NCI-H82 (cell line): Measurements from ENCODE around the gene RNF220.
A peak's percentile ranks its signal among the peaks of the same experiment; 100 is the strongest.

Experiments
- DNase-seq: peaks from one replicate; lab custom pipeline; 2025; lab: John Stamatoyannopoulos, UW

The RNF220 gene

GRCh38 chr1:44523593-44524591, 118.8 kb downstream of the RNF220 start:
- DNase-seq, result peak; percentile 42

- peak; percentile 74 for DNase-seq
These were observed 119.8 kb downstream of the RNF220 start for GRCh38 chr1:44524655-44525500.

- no peak for DNase-seq
These were observed 121.4 kb downstream of the RNF220 start for GRCh38 chr1:44526295-44527073.

- no peak for DNase-seq
These were observed 126.9 kb downstream of the RNF220 start for GRCh38 chr1:44531785-44532566.

DNA sequence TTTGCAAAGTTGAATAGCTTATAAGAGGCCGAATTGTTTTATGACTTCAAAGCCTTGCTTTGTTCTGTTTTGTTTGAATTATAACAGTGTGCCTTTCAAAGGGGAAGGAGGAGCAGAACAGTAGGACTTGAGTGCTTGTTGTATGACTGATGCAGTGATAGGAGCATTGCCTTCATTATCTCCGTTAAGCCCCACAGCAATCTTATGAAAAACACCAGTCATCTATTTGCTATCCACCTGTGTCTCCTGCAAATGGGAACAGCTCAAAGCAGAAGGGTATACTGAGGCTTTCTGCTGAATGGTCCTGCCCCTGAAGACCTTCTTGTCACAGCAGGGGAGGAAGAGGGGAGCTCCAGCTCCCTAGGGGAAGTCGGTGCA, 127.5 kb downstream of the RNF220 start:
- no peak for DNase-seq

- no peak for DNase-seq
These were observed 129.7 kb downstream of the RNF220 start for GRCh38 chr1:44534771-44535170.

DNA sequence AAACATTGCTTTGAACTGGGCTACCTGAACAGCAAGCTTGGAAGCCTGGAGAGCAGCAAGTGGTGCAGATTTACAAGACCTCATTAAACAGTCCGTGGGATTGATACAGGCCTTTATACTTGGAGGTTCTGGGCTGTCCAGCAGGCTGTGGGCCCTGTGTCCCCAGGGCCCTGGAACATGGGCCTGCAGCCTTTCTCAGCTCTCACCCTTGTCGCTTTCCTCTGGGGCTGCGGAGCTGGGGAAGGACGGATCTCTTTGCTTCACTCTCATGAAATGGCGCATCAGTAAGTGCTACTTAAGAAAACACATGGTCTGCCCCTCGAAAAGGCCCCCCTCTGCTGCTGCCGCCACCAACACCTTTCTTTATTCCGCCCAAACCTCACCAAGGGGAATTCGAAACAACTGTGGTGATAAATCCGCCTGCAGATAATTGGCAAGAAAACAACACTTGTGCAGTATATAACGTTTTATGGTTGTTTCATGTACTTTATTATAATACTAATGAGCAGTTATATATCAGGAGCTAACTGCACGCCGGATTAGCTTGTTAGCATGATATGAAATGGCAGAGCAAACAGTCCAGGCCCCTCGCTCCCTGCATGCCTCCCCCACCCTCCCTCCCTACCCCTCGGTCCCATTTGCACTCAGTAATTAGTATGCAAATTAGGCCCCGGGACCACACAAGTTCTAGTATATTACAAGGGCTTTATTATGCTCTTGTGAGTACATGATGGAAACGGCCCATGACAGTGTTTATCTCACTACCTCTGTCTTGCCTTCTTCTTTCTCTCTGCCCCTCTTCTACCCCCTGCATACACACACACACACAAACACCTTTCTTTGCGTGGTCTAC, 131.5 kb downstream of the RNF220 start:
- no peak for DNase-seq

DNA sequence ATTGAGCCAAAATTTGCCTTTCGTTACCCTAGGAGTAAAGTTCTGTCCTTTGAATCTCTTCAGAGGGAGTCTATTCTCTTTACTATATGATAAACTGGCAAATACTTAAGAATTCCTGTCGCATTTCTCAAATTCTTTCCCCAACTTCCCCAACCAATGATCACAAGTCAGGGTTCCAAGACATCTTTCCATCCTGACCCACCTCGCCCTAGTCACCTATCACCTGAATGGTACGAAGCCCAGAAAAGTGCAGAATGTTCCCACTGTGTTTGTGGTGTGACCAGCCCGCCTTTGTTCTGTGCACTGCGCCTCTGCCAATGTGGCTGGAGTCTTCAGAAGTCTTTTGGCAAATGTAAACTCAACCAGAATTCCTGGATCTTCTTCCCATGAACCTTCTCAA, 132.5 kb downstream of the RNF220 start:
- DNase-seq, result no peak

DNA sequence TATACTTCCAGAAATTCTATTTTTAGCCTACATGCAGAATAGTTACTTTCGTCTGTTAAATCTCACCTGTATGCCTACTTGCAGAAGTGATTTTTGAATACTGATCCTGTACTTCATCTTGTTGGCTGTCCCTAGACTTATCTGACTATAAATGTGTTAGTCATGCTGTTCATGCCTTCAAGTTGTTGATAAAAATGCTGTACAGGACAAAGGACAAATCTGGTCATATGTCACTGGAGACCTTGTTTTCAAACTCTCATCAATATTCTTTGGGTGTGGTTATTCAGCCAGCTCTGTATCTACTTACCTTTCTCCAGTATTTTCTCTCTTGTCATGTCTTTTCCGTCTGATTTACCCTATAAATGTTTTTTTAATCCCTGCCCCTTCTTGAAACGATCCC, 132.9 kb downstream of the RNF220 start:
- DNase-seq, result no peak

- DNase-seq, result no peak
These were observed 135.1 kb downstream of the RNF220 start for GRCh38 chr1:44539991-44540730.

DNA sequence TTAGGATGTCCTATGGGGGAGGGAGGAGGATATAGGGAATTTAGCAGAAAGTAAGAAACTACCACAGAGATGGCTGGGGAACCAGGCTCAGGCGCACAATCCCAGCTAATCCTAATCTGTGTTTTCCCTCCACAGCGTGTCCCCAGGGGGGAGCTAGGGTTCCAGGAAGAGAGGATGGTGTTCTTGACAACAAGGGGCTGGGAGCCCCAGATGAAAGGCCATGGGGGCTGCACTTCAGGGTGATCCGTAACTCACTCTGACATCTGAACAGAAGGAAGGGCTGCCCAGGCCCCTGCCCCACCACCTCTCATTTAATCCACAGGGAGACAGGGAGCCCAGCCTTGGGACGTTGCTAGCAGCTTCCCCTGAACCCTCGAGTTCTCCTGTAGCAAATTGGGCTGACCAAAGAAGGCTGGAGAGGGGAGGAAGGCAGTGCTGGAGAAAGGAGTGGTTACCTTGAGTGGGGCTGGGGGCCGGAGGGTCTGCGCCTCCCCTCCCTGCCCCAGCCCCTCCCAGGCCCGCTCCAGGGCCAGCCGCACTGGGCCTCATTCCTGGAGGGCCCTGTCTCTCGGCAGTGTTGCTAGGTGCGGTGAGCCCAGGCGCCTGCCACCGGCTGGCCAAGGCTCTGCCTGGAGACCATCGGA, 137.5 kb downstream of the RNF220 start:
- peak; percentile 79 for DNase-seq

DNA sequence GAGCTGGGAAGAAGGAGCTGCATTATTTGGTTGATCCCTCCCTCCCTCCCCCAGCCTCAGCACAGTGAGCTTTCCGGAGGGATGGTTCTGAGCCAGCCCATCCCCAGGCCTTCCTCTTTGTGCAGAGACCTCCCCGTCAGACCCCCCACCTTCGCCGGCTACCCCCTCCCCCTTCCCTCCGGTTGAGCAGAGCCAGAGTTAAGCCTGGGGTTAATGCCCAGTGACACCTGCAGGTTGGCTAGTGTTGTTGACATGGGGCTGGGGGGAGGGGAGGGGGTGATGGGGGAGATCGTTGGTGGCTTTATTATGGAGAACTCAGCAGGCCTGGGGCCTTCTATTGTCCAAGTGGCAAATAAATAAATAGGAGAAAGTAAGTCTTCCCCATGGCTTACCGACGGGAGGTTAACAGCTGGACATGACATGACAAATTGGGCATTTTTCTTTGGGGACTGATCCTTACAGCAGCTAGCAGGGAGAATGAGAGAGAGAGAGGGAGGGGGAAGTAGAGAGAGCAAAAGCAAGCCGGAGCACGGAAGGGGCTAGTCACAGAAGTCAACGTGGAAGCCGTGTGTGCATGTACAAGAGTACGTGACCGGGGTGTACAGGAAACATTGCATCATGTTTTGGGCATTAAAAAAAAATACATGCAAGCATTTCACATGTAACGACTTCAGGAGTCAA, 138.1 kb downstream of the RNF220 start:
- peak; percentile 93 for DNase-seq

DNA sequence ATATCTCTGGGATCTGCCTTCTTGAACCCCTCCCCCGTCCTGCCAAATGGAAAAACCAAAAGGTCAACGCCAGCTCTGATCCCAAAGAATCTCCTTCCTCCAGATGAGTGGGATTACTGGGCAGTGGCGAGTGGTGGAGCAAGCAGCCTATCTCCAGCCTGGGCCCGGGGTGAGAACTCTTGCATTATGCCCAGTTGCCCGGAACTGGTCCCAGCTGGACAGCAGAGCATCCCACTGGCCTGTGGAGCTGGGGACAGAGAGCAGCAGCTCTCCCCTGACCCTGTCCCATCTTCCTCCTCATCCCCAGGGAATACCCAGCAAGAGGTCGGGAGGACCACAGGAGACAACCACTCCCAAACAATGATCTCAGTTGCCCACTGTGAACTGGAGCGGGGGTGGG, 138.7 kb downstream of the RNF220 start:
- peak; percentile 46 for DNase-seq

- DNase-seq, result peak; percentile 12
These were observed 139.9 kb downstream of the RNF220 start for GRCh38 chr1:44544960-44545359.

DNA sequence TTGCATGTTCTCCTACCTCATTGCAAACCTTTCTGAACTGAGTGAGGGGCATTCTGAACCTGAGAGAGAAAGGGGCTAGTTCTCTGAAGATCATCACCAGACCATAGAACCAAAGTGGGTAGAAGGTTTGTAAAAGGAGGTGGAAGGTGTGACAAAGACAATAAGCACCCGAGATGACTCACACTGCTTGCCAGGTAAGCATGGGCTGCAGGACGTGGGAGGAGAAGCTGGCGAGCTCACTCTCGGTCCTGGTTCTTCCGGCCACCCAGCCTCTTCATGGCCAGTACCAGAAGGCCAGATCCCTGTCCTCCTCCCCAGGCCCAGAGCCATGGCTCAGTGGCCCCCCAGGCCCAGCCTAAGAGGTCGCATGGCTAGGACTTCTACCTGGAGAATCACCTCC, 140.9 kb downstream of the RNF220 start:
- no peak for DNase-seq

DNA sequence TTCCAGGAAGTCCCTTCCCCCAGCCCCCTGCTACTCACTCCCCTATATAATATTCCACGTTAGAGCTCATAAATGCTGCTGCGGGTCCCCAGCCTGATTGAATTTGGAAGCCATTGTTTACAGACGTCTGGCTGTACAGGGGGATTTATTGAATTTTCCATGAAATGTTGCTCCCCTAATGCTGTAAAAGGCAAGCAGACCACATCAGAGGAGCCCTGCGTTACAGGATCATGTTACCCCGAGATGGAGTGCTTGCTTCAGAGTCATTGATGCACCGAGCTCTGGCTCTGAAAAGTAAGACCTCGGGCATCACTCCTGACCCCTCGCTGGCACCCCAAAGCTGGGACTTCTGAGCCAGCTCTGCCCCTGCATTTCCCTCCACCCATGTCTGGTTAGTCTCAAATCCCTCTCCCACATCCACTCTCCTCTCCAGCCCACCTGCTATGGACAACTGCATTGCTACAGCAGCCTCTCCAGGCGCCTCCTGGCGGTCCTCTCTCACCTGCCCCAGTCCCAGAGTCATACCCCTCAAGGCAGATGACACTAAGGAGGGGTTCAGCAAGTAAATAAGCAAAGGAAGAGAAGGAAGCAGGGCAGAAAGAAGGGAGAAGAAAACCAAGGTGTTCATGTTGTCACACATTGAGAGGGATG, 141.5 kb downstream of the RNF220 start:
- DNase-seq, result peak; percentile 22

GRCh38 chr1:44547361-44547760, 142.3 kb downstream of the RNF220 start:
- no peak for DNase-seq

GRCh38 chr1:44547837-44548236, 142.8 kb downstream of the RNF220 start:
- no peak for DNase-seq
